SK-N-MC (cell line): ENCODE results near the gene MORN4.

ENCODE experiments used
- EZH2 ChIP-seq: fragments of 200-600 bp; sonication (generic); IDR thresholded peaks from one replicate; pipeline ENCODE4 v1.6.1; 2017; ENCODE audit warnings: antibody characterized with exemption
- FOXP2 ChIP-seq: optimal IDR thresholded peaks from 2 replicates; pipeline ENCODE3; 2011; ENCODE audit warnings: mild to moderate bottlenecking, moderate library complexity; ENCODE audit not compliant: insufficient read depth; ENCODE audit errors: extremely low read length, control extremely low read depth

GRCh38 chr10:97633921-97634320, 621 bp upstream of the MORN4 start:
- TF ChIP-seq EZH2, result no peak
- TF ChIP-seq FOXP2, result no peak
